ENCODE results near the gene VAMP3. TPM values are rescaled to one million over a fixed set of nuclear protein-coding genes. Genes with fewer than 3 reads are reported as not detected.

The VAMP3 gene
- total RNA-seq, 4 donors from 2014 or later: 99.9 to 128 (median 112) TPM

DNA sequence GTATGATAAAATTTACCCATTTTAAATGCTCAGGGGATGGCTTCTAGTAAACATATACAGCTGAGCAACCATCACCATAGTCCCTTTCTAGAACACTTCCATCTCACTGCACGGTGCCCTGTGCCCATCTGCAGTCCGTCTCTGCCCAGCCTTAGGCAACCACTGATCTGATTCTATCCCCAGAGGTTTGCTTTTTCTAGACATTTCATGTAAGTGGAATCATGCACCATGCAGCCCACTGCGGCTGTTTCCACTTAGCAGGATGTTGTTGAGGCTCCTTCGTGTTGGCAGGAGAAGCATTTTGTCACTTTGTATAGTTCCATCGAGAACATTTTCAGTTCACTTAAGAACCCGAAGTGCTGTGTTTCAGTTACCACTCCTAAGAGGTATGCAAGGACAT, 27.8 kb upstream of the VAMP3 start:
- Histone ChIP-seq H3K9me3 (no peaks in the 10 kb centered on the region), H3K27ac (no peak overlapping the region), H3K36me3 (peaks cover 0 to 35% of the 10 kb centered on the region in 2 donors), H3K27me3 (no peaks in the 10 kb centered on the region), H3K4me1 (no peaks in the 10 kb centered on the region), H3K4me3 (no peak overlapping the region)
- 83 to 87% methylated on average over 6 of the region's 6 CpGs for WGBS, 2 donors (ENCODE audit: low coverage in 1 of 2)
- TF ChIP-seq EP300 (IDR thresholded peaks at IDR 0.05) (no peak), POLR2A (IDR thresholded peaks at IDR 0.05) (no peak), POLR2AphosphoS5 (IDR thresholded peaks at IDR 0.05) (no peak)
- TF ChIP-seq, protein P1, sequence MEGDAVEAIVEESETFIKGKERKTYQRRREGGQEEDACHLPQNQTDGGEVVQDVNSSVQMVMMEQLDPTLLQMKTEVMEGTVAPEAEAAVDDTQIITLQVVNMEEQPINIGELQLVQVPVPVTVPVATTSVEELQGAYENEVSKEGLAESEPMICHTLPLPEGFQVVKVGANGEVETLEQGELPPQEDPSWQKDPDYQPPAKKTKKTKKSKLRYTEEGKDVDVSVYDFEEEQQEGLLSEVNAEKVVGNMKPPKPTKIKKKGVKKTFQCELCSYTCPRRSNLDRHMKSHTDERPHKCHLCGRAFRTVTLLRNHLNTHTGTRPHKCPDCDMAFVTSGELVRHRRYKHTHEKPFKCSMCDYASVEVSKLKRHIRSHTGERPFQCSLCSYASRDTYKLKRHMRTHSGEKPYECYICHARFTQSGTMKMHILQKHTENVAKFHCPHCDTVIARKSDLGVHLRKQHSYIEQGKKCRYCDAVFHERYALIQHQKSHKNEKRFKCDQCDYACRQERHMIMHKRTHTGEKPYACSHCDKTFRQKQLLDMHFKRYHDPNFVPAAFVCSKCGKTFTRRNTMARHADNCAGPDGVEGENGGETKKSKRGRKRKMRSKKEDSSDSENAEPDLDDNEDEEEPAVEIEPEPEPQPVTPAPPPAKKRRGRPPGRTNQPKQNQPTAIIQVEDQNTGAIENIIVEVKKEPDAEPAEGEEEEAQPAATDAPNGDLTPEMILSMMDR (IDR thresholded peaks at IDR 0.05): no peak
- ATAC-seq: no peak

DNA sequence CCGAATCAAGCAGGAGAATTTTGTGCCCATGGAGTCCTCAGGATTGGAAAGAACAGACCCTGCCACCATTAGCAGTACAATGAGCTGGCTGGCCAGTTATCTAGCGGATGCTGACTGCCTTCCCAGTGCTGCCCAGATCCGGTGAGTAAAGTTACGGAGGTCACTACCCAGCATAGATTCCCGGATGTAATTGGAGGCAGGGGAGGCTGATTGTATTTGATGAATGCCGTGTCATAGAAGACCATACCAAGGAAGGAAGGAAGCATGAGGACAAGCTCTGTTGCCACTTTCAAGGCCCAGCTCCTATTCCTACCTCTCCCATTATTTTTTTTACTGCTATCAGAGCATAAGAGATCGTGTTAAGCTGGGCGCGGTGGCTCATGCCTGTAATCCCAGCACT, 26.2 kb upstream of the VAMP3 start:
- Histone ChIP-seq H3K4me1 (no peaks in the 10 kb centered on the region), H3K9me3 (no peaks in the 10 kb centered on the region), H3K27me3 (no peaks in the 10 kb centered on the region), H3K36me3 (peaks cover 0 to 25% of the 10 kb centered on the region in 2 donors), H3K4me3 (no peak overlapping the region), H3K27ac (no peak overlapping the region)
- WGBS, 2 donors (ENCODE audit: low coverage in 1 of 2): 84 to 96% methylated on average over 5 to 9 of the region's 9 CpGs
- TF ChIP-seq, protein P1 (IDR thresholded peaks at IDR 0.05): no peak
- TF ChIP-seq POLR2A (IDR thresholded peaks at IDR 0.05) (no peak), EP300 (IDR thresholded peaks at IDR 0.05) (no peak), POLR2AphosphoS5 (IDR thresholded peaks at IDR 0.05) (no peak)
- no peak for ATAC-seq

DNA sequence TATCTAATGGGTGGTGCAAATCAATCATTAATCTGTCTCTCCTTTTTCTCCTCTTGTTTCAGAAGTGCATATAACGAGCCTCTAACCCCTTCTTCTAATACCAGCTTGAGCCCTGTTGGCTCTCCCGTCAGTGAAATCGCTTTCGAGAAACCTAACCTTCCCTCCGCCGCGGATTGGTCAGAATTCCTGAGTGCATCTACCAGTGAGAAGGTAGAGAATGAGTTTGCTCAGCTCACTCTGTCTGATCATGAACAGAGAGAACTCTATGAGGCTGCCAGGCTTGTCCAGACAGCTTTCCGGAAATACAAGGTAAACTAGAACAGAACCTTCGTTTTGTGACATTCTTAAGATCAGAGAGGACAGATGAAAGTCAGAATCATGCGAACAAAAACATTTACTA, 25.3 kb upstream of the VAMP3 start:
- TF ChIP-seq, protein P1 (IDR thresholded peaks at IDR 0.05): no peak
- TF ChIP-seq POLR2A (IDR thresholded peaks at IDR 0.05): no peak
- TF ChIP-seq EP300 (IDR thresholded peaks at IDR 0.05): no peak
- TF ChIP-seq POLR2AphosphoS5 (IDR thresholded peaks at IDR 0.05): no peak
- Histone ChIP-seq H3K36me3 (peaks cover 0 to 25% of the 10 kb centered on the region in 2 donors), H3K4me1 (no peaks in the 10 kb centered on the region), H3K27me3 (no peaks in the 10 kb centered on the region), H3K4me3 (no peak overlapping the region), H3K9me3 (no peaks in the 10 kb centered on the region), H3K27ac (no peak overlapping the region)
- WGBS, 2 donors (ENCODE audit: low coverage in 1 of 2): 89 to 98% methylated on average over 3 to 7 of the region's 10 CpGs
- ATAC-seq: no peak

DNA sequence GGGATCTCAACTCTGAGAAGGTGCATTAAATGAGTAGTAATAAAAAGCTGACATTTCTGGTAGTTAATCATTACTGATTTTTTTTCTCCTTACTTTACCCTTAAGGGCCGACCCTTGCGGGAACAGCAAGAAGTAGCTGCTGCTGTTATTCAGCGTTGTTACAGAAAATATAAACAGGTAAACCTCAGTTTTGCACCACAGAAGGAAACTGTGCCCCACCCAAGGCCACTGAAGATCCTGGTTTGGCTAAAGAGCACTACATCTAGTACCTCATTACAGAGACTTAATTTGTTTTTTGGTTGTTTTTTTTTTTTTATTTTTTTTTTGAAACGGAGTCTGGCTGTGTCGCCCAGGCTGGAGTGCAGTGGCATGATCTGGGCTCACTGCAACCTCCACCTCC, 23.5 kb upstream of the VAMP3 start:
- no peak overlapping the region for H3K4me3 ChIP-seq
- ATAC-seq: no peak
- TF ChIP-seq POLR2A (IDR thresholded peaks at IDR 0.05) (no peak), POLR2AphosphoS5 (IDR thresholded peaks at IDR 0.05) (no peak), EP300 (IDR thresholded peaks at IDR 0.05) (no peak)
- TF ChIP-seq, protein P1 (IDR thresholded peaks at IDR 0.05): no peak
- H3K27ac ChIP-seq: no peak overlapping the region
- no peaks in the 10 kb centered on the region for H3K27me3 ChIP-seq
- WGBS, 2 donors (ENCODE audit: low coverage in 1 of 2): 94 to 96% methylated on average over 4 of the region's 5 CpGs
- H3K9me3 ChIP-seq: no peaks in the 10 kb centered on the region
- H3K36me3 ChIP-seq: peaks cover 0 to 25% of the 10 kb centered on the region in 2 donors
- H3K4me1 ChIP-seq: peaks cover 0 to 10% (median 0%) of the 10 kb centered on the region in 3 donors

DNA sequence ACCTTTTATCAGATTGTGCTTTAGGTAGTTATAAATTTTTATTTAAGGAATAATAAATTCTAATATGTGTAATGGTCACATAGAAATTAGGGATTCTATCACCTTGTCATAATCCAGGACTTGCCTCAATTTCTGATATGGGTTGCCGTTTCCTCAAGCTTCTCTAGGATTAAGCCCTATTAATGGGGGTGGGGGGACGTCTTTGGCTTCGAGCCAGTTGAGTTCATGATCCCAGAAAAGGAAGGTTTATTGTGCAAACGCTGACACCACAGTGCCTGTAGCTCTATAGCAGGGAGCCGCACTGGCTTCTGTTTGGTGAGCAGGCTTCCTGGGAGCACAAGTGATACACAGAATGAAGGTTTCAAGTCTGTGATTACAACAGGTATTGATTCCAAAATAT, 22.0 kb upstream of the VAMP3 start:
- peaks cover 0 to 25% of the 10 kb centered on the region in 2 donors for H3K36me3 ChIP-seq
- H3K9me3 ChIP-seq: no peaks in the 10 kb centered on the region
- H3K4me1 ChIP-seq: peaks cover 0 to 18% (median 3%) of the 10 kb centered on the region in 3 donors
- no peak overlapping the region for H3K4me3 ChIP-seq
- no peak for ATAC-seq
- TF ChIP-seq, protein P1 (IDR thresholded peaks at IDR 0.05): no peak
- TF ChIP-seq POLR2AphosphoS5 (IDR thresholded peaks at IDR 0.05) (no peak), EP300 (IDR thresholded peaks at IDR 0.05) (no peak), POLR2A (IDR thresholded peaks at IDR 0.05) (no peak)
- no peaks in the 10 kb centered on the region for H3K27me3 ChIP-seq
- H3K27ac ChIP-seq: no peak overlapping the region
- WGBS, 2 donors (ENCODE audit: low coverage in 1 of 2): 39 to 56% methylated on average over 3 to 5 of the region's 5 CpGs

All from gastroesophageal sphincter (tissue), 4 donors.